Renal pelvis (tissue), 4 donors: ENCODE results near the gene PHF19. TPM values are rescaled to one million over a fixed set of nuclear protein-coding genes. Genes with fewer than 3 reads are reported as not detected.

Source experiments
- DNase-seq: peaks from one replicate; pipeline ENCODE4 v3.0.0-alpha.2; 2013
- polyA plus RNA-seq, 3 donors: library from polyadenylated mRNA; unstranded; fragments of 120-200 nt; gene quantifications; one replicate each; pipeline ENCODE4 v1.2.1, GENCODE V29; 2013; ENCODE audit not compliant: insufficient read length in 3 of 3

The PHF19 gene
- polyA plus RNA-seq, 3 donors: 26.0 to 39.7 (median 34.7) TPM

DNA sequence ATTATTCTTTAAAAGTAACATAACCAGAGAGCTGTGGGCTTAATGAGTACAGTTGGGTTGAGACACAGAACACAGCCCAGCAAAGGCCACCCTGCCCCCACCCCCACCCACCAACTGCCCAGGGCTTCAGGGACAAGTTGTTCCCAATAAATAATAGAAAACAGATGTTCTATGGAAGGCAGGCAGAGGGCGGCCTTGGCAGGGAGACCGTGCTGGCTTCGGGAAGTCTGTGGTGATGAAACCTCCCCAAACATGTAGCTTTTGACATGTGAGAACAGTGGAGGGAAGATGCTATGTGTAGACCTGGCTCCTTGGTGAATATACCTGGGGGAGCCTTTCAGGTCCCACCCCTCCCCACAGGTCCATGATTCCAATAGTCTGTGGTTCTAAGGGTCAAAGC is 39.6 kb upstream of the PHF19 start:
- no peak for DNase-seq

DNA sequence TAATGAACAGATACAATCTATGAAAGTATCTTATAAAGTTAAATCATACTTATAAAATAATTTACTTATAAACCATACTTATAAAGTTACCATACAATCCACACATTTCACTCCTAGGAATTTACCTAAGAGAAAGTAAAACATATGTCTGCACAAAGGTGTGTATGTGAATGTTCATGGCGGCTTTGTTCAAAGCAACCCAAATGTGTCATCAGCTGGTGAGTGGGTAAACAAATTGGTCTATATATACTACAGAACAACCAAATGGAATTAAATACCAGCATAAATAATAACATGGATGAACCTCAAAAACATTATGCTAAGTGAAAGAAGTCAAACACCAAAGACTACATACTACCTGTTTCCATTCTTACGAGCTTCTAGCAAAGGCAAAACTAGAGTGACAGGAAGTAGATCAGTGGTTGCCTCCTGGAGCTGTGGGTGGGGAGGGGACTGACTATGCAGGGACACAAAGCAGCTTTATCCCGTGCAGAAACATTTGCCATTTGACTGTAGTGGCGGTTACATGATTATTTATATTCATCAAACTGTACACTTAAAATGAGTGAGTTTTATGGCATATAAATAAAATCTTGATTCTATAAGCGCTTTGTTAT is 39.0 kb upstream of the PHF19 start:
- no peak for DNase-seq

DNA sequence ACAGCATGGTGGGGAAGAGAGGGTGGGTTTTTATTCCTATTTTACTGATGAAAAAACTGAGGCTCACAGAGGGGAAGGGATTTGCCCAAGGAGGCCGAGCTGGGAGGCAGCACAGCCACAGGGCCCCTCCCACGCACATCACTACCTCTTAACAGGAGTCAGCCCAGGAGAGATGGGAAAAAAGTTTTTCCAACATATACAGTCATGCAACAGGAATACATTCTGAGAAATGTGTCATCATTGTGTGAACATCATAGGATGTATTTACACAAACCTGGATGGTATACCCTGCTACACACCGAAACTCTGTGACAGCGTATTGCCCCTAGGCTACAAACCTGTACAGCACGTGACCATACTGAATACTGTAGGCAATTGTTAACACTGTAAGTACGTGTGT is 38.0 kb upstream of the PHF19 start:
- no peak for DNase-seq

- no peak for DNase-seq
These were observed 37.4 kb upstream of the PHF19 start for GRCh38 chr9:120914396-120914795.

- DNase-seq: no peak
These were observed 36.8 kb upstream of the PHF19 start for GRCh38 chr9:120913647-120914264.

DNA sequence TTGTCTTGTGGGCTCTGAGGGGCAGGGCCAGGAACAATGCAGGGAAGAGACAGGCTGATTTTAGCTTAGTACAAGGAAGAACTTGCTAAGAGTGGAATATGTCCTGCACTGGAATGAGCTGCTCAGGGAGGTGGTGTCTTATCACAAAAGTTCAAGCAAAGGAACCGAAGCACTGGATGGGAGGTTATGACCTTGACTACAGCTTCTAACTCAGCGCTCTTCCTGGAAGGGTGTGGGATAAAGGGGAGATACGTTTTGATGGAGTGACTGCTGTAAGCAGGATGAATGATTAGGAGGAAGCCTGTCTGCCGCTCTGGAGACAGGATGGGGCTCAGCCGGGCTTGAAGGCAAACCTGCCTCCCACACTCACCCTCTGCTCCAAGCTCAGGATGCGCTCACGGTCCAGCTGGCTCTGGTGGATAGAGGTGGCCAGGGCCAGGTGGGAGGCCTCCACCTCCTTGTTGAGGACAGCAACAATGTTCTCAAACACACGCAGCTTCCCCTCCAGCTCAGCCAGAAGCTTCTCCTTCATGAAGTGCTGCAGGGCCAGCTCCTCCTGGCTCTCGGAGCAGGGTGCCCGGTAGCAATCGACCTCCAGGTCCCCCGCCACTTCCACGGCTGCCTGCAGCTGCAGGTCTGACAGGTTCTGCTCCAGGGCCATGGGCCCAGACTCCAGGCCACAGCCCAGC is 36.1 kb upstream of the PHF19 start:
- DNase-seq: peak; percentile 71

GRCh38 chr9:120911295-120911837 is 34.4 kb upstream of the PHF19 start:
- DNase-seq: no peak

- no peak for DNase-seq
These were observed 33.7 kb upstream of the PHF19 start for GRCh38 chr9:120910643-120911042.

GRCh38 chr9:120909904-120910303 is 32.9 kb upstream of the PHF19 start:
- DNase-seq: no peak

DNA sequence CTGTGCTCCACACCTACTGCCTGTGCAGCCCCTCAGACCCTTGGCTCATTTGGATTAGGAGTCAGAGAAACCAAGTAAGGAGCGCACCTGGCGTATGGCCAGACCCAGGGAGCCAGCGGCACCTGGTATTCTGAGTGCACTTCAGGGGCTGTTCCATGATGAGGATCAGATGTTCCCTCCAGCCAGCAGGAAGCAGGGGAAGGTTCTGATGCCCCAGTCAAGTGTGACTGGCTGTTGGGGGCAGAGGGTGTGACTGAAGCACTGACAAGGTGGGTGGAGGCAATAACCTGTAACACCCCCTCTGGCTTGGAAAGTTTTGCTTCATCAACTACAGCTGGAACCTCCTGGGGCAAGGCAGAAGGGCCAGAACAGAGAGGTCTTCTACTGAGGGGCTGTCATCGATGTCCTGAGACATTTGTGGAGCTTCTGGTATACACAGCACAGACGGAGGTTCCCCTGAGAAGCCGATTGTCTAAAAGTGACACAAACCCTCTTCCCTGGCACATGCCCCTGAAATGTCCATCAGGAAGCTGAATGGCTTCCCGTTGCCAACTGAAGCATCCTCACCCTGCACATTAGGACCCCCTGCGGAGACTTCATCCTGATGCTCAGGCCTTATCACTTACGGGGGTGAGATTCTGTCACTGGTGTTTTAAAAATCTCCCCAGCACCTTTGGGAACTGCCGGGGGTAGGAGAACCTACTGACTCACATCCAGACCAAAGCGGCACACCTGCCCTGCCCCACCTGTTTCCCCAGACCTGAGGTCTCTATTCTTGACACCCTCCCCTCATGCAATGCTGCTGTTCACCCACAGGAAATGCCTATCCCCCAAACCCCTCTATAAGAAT is 28.6 kb upstream of the PHF19 start:
- no peak for DNase-seq

DNA sequence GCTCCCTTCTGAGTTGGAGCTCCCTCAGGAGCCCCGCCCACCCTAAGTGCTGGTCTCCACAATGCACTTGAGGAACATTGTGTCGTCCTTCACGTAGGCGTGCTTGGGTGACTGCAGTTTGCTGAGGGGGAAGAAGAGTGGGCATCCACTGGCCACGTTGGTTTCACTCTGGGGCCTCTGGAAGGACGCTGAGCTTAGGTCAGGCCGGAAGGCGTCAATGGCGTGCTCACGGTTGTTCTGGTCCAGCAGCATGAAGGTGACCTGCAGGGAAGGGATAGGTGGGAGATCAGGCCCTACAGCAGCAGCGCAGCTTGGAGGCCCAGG is 28.0 kb upstream of the PHF19 start:
- no peak for DNase-seq

- no peak for DNase-seq
These were observed 27.3 kb upstream of the PHF19 start for GRCh38 chr9:120904061-120904977.

GRCh38 chr9:120902569-120903535 is 25.9 kb upstream of the PHF19 start:
- DNase-seq: no peak

DNA sequence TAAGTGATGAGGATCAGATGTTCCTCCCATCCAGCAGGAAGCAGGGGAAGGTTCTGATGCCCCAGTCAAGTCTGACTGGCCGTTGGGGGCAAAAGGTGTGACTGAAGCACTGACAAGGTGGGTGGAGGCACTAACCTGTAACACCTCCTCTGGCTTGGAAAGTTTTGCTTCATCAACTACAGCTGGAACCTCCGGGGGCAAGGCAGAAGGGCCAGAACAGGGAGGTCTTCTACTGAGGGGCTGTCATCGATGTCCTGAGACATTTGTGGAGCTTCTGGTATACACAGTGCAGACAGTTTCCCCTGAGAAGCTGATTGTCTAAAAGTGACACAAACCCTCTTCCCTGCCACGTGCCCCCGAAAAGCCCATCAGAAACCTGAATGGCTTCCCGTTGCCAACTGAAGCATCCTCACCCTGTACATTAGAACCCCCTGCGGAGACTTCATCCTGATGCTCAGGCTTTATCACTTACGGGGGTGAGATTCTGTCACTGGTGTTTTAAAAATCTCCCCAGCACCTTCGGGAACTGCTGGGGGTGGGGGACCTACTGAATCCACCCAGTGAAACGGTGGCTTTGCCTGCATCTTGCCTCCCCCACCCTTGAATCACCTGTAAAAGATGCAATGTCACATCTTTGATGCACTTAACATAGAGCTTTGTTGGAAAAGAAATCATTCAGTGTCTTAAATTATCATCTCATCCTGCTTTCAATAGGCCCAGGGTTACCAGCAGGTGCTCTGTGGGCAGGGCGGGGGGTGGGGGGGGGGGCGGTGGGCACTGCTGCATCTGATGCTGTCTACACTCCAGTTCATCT is 25.0 kb upstream of the PHF19 start:
- DNase-seq: no peak

- no peak for DNase-seq
These were observed 23.8 kb upstream of the PHF19 start for GRCh38 chr9:120900824-120901223.

- no peak for DNase-seq
These were observed 22.6 kb upstream of the PHF19 start for GRCh38 chr9:120899490-120900068.

GRCh38 chr9:120898396-120898795 is 21.4 kb upstream of the PHF19 start:
- no peak for DNase-seq

DNA sequence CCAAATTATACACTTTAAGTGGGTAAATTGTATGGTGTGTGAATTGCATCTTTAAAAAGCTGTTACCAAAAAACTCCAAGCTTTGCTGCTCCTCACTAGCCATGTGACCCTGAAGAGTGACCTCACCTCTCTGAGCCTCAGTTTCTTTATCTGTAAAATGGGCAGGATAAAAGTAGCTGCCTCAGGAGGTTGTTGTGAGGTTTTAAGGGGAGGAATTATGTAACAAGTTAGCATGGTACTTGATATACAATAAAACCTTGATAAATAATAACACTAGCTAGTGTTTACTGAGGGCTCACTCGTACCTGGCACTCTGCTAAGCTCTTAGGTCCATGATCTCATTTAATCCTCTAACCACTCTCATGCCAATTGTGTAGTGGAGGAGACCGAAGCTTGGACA is 19.0 kb upstream of the PHF19 start:
- DNase-seq: no peak
